Vagina (tissue), 2 donors: ENCODE measurements around the gene SPECC1. TPM values are rescaled to one million over a fixed set of nuclear protein-coding genes. Genes with fewer than 3 reads are reported as not detected.

ENCODE experiments used
- DNase-seq, 2 donors: peaks; one replicate each; pipeline ENCODE4 v3.0.0-alpha.2; 2017; ENCODE audit errors: extremely low spot score in 2 of 2
- H3K27ac ChIP-seq: fragments of 200-600 bp; sonication (generic); one replicate; pipeline ENCODE4 v1.5.1; 2019
- H3K27me3 ChIP-seq: fragments of 200-600 bp; sonication (generic); one replicate; pipeline ENCODE4 v1.5.1; 2019
- H3K36me3 ChIP-seq, 2 donors: fragments of 200-600 bp; sonication (generic); one replicate each; pipeline ENCODE4 v1.5.1; 2017 to 2019
- H3K4me1 ChIP-seq: fragments of 200-600 bp; sonication (generic); one replicate; pipeline ENCODE4 v1.5.1; 2019
- H3K4me3 ChIP-seq, 2 donors: fragments of 200-600 bp; sonication (generic); 1 replicate in 1 of 2; 2 replicates in 1 of 2; pipeline ENCODE4 v1.5.1; 2016 to 2019
- H3K9me3 ChIP-seq: fragments of 200-600 bp; sonication (generic); one replicate; pipeline ENCODE4 v1.5.1; 2019
- POLR2A ChIP-seq, 2 donors: fragments of 450-650 bp; IDR thresholded peaks; one replicate each; pipeline ENCODE4 v1.6.1; 2017; ENCODE audit warnings: antibody characterized with exemption in 2 of 2, mild to moderate bottlenecking in 2 of 2, moderate library complexity in 2 of 2
- POLR2AphosphoS5 ChIP-seq, 2 donors: sonication (generic); formaldehyde crosslinking; IDR thresholded peaks; one replicate each; pipeline ENCODE4 v1.9.0; 2017; ENCODE audit warnings: antibody characterized with exemption in 2 of 2, mild to moderate bottlenecking in 2 of 2, low read depth in 1 of 2; ENCODE audit not compliant: insufficient read depth in 1 of 2
- intact Hi-C: fragments of 100-400 bp; cut with DNase I; formaldehyde crosslinking; loops from one replicate; pipeline ENCODE4 v1.15.1; 2023
- total RNA-seq: library from RNA; depleted of rRNA; stranded (reverse); fragments of >200 nt; gene quantifications from one replicate; pipeline ENCODE4 v1.2.3, GENCODE V29; 2016
- TF ChIP-seq, protein P1 (sequence below), 3 experiments: fragments of 450-650 bp in 2 of 3; fragments of 200-600 bp in 1 of 3; sonication (generic) in 1 of 3; IDR thresholded peaks; one replicate each; pipeline ENCODE4 v1.5.1; 2017 to 2019; ENCODE audit warnings: antibody characterized with exemption in 3 of 3, mild to moderate bottlenecking in 2 of 3, moderate library complexity in 2 of 3

Gene SPECC1
- total RNA-seq, 1 donor from 2014 or later, result 25.3 TPM

DNA sequence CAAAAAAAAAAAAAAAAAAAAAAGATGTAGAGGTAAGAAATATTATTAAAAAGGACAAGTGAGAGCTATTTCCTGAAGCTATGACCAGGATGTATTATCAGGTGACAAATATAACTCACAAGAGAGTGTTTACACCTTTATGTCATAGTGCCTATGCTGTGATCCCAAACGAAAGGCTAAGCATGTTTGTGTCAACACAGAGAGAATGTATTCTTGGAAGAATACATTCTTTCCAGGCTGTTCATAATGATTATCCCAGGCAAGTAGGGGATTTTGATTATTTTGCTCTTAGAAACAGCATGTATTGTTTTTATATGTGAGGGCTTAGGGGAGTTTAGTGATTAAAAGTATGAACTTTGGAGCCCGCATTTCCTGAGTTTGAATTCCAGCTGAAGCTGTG is 175.0 kb downstream of the SPECC1 start:
- intact Hi-C loops, result no loop called here
- no peak overlapping the region for H3K27ac ChIP-seq
- no peaks in the 10 kb centered on the region for H3K9me3 ChIP-seq
- DNase-seq, result no peak
- H3K4me1 ChIP-seq, result no peaks in the 10 kb centered on the region
- H3K27me3 ChIP-seq, result no peaks in the 10 kb centered on the region
- no peak overlapping the region for H3K4me3 ChIP-seq
- no peaks in the 10 kb centered on the region for H3K36me3 ChIP-seq
- no peak for TF ChIP-seq POLR2A (IDR thresholded peaks at IDR 0.05)
- TF ChIP-seq, protein P1, sequence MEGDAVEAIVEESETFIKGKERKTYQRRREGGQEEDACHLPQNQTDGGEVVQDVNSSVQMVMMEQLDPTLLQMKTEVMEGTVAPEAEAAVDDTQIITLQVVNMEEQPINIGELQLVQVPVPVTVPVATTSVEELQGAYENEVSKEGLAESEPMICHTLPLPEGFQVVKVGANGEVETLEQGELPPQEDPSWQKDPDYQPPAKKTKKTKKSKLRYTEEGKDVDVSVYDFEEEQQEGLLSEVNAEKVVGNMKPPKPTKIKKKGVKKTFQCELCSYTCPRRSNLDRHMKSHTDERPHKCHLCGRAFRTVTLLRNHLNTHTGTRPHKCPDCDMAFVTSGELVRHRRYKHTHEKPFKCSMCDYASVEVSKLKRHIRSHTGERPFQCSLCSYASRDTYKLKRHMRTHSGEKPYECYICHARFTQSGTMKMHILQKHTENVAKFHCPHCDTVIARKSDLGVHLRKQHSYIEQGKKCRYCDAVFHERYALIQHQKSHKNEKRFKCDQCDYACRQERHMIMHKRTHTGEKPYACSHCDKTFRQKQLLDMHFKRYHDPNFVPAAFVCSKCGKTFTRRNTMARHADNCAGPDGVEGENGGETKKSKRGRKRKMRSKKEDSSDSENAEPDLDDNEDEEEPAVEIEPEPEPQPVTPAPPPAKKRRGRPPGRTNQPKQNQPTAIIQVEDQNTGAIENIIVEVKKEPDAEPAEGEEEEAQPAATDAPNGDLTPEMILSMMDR (IDR thresholded peaks at IDR 0.05), result no peak
- no peak for TF ChIP-seq POLR2AphosphoS5 (IDR thresholded peaks at IDR 0.05; ENCODE audit: insufficient read depth in 1 of 2, low read depth in 1 of 2)

DNA sequence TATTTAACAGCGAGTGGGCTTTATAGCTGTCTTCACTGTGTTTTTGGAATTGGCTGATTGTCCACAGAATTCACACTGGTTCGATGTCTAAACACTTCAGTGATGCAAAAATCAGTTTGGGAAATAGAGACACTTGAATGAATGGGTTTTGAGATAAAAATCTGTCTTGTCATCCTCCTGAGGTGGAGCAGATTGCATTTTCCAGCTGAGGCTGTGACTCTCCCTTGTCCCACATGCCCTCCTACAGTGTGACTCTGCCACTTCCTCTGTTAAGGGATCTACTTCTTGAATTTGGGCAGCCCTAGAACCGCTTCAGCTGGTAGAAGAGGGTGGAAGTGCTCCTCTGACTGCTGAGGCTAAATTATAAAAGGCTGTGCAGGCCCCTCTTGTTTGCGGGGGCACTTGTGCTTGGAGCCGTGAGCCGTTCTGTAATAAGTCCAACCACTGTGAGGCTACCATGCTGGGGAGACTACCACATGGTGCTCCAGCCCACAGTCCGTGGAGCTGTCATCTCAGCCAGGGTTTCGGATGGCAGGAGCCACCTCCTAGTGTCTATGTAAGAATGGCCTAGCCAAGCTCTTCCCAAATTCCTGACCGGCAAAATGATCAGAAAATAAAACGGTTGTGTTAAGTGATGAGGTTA is 175.9 kb downstream of the SPECC1 start:
- no peak for DNase-seq
- TF ChIP-seq POLR2A (IDR thresholded peaks at IDR 0.05) (no peak), POLR2AphosphoS5 (IDR thresholded peaks at IDR 0.05; ENCODE audit: insufficient read depth in 1 of 2, low read depth in 1 of 2) (no peak)
- TF ChIP-seq, protein P1 (IDR thresholded peaks at IDR 0.05), result no peak
- Histone ChIP-seq H3K36me3 (no peaks in the 10 kb centered on the region), H3K4me1 (no peaks in the 10 kb centered on the region), H3K4me3 (no peak overlapping the region), H3K27me3 (no peaks in the 10 kb centered on the region), H3K9me3 (no peaks in the 10 kb centered on the region), H3K27ac (no peak overlapping the region)
- intact Hi-C loops, result no loop called here

DNA sequence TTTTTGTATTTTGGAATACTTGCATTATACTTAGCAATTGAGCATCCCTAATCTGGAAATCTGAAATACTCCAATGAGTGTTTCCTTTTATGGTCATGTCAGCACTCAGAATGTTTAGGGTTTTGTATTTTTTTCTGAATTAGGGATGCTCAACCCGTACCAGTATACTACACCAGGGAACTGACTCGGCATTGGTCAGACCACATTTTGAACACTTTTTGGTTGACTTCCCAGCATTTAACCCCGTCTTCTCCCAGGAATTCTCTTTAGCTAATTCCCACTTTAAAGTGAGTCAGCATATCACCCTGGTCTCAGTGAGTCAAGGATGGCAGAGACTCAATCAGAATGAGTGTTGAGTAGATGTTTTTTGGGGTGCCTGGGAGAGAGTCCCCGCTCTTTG is 177.9 kb downstream of the SPECC1 start:
- H3K4me1 ChIP-seq, result no peaks in the 10 kb centered on the region
- H3K36me3 ChIP-seq, result no peaks in the 10 kb centered on the region
- no peak for DNase-seq
- no peak for TF ChIP-seq POLR2AphosphoS5 (IDR thresholded peaks at IDR 0.05; ENCODE audit: insufficient read depth in 1 of 2, low read depth in 1 of 2)
- no peak for TF ChIP-seq POLR2A (IDR thresholded peaks at IDR 0.05)
- TF ChIP-seq, protein P1 (IDR thresholded peaks at IDR 0.05), result no peak
- H3K9me3 ChIP-seq, result no peaks in the 10 kb centered on the region
- H3K4me3 ChIP-seq, result no peak overlapping the region
- H3K27ac ChIP-seq, result no peak overlapping the region
- no peaks in the 10 kb centered on the region for H3K27me3 ChIP-seq
- intact Hi-C loops, result no loop called here

GRCh38 chr17:20189302-20189701 is 180.1 kb downstream of the SPECC1 start:
- H3K4me1 ChIP-seq, result no peaks in the 10 kb centered on the region
- H3K27ac ChIP-seq, result no peak overlapping the region
- intact Hi-C loops, result no loop called here
- DNase-seq, result no peak
- TF ChIP-seq, protein P1 (IDR thresholded peaks at IDR 0.05), result no peak
- TF ChIP-seq POLR2AphosphoS5 (IDR thresholded peaks at IDR 0.05; ENCODE audit: insufficient read depth in 1 of 2, low read depth in 1 of 2) (no peak), POLR2A (IDR thresholded peaks at IDR 0.05) (no peak)
- H3K4me3 ChIP-seq, result no peak overlapping the region
- H3K36me3 ChIP-seq, result no peaks in the 10 kb centered on the region
- no peaks in the 10 kb centered on the region for H3K27me3 ChIP-seq
- H3K9me3 ChIP-seq, result no peaks in the 10 kb centered on the region

GRCh38 chr17:20189979-20190378 is 180.8 kb downstream of the SPECC1 start:
- no peak overlapping the region for H3K27ac ChIP-seq
- intact Hi-C loops, result no loop called here

More at GRCh38 chr17:20189979-20190378, 180.8 kb downstream of the SPECC1 start:
- Histone ChIP-seq H3K4me3 (no peak overlapping the region), H3K36me3 (no peaks in the 10 kb centered on the region), H3K9me3 (no peaks in the 10 kb centered on the region), H3K27me3 (no peaks in the 10 kb centered on the region), H3K4me1 (no peaks in the 10 kb centered on the region)
- DNase-seq, result no peak
- TF ChIP-seq POLR2A (IDR thresholded peaks at IDR 0.05) (no peak), POLR2AphosphoS5 (IDR thresholded peaks at IDR 0.05; ENCODE audit: insufficient read depth in 1 of 2, low read depth in 1 of 2) (no peak)
- TF ChIP-seq, protein P1 (IDR thresholded peaks at IDR 0.05), result no peak
